ENCODE measurements around the gene IRF2BPL. TPM values are rescaled to one million over a fixed set of nuclear protein-coding genes. Genes with fewer than 3 reads are reported as not detected.

Gene IRF2BPL
- total and polyA plus RNA-seq, 9 of the 15 experiments (the other 6 are each of a cell fraction or from before 2014, with no cell fraction given): 0.52 to 21.6 (median 2.5) TPM

DNA sequence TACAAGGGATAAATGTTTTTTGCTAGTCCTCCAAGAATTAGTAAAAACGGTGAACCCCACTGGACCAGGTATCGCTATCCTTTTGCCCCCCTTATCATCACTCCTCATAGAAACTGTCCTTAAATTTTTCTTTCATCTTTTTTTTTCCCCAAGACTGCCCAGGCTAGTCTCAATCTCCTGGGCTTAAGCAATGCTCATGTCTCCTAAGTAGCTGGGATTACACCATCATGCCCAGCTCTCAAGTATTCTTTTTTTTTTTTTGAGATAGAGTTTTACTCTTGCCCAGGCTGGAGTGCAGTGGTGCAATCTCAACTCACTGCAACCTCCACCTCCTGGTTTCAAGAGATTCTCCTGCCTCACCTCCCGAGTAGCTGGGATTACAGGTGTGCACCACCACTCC, 9.7 kb downstream of the IRF2BPL start:
- CTCF ChIA-PET (ENCODE audit: low intra/inter-chr PET ratio): no interaction called here
- intact Hi-C loops (cut with micrococcal nuclease): no loop called here
- POLR2A ChIA-PET: no interaction called here
- TF ChIP-seq THRA (IDR thresholded peaks at IDR 0.05): no peak
- TF ChIP-seq HMGN3 (IDR thresholded peaks at IDR 0.05; ENCODE audit: borderline replicate concordance, extremely low read depth, insufficient read length, low read depth, low read length): no peak
- TF ChIP-seq SP1 (CRISPR knock-in tag; IDR thresholded peaks at IDR 0.05): no peak
- no peak for TF ChIP-seq SNIP1 (IDR thresholded peaks at IDR 0.05; ENCODE audit: low read depth)
- no peak for TF ChIP-seq MYC (IDR thresholded peaks at IDR 0.05; ENCODE audit: low read depth, low read length)
- no peak for TF ChIP-seq MYC (CRISPR knock-in tag; IDR thresholded peaks at IDR 0.05; ENCODE audit: borderline replicate concordance, low read depth)
- TF ChIP-seq BACH1 (tag; IDR thresholded peaks at IDR 0.05): no peak
- TF ChIP-seq TFAP4 (CRISPR knock-in tag; IDR thresholded peaks at IDR 0.05; ENCODE audit: borderline replicate concordance): no peak
- no peak for TF ChIP-seq GMEB1 (CRISPR knock-in tag; IDR thresholded peaks at IDR 0.05)
- no peak for TF ChIP-seq NFE2L1 (tag; IDR thresholded peaks at IDR 0.05; ENCODE audit: borderline replicate concordance, low read depth)
- TF ChIP-seq, protein P1, sequence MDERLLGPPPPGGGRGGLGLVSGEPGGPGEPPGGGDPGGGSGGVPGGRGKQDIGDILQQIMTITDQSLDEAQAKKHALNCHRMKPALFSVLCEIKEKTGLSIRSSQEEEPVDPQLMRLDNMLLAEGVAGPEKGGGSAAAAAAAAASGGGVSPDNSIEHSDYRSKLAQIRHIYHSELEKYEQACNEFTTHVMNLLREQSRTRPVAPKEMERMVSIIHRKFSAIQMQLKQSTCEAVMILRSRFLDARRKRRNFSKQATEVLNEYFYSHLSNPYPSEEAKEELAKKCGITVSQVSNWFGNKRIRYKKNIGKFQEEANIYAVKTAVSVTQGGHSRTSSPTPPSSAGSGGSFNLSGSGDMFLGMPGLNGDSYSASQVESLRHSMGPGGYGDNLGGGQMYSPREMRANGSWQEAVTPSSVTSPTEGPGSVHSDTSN (CRISPR knock-in tag; IDR thresholded peaks at IDR 0.05; ENCODE audit: low read depth): no peak
- TF ChIP-seq, protein P1 (tag; conservative IDR thresholded peaks at IDR 0.05; ENCODE audit: low read depth): no peak
- no peak for TF ChIP-seq RBM17 (IDR thresholded peaks at IDR 0.05; ENCODE audit: borderline replicate concordance, low read depth, low read length)
- TF ChIP-seq RFX7 (CRISPR knock-in tag; IDR thresholded peaks at IDR 0.05): no peak
- no peak for TF ChIP-seq CREB3 (tag; conservative IDR thresholded peaks at IDR 0.05; ENCODE audit: low read depth)
- TF ChIP-seq ZNF354B (CRISPR knock-in tag; IDR thresholded peaks at IDR 0.05): no peak

More for the DNA sequence above, 9.7 kb downstream of the IRF2BPL start:
- Histone ChIP-seq H3K27ac (ENCODE audit: extremely low read depth, low read depth, low read length) (no peak overlapping the region), H3K9ac (ENCODE audit: insufficient read depth in 1 of 2, low read depth in 2 of 2, low read length in 2 of 2) (no peak overlapping the region), H3K27me3 (ENCODE audit: control insufficient read depth in 2 of 2, insufficient read depth in 2 of 2, low read length in 2 of 2) (no peaks in the 10 kb centered on the region), H3K9me1 (ENCODE audit: control insufficient read depth, insufficient read depth, low read length) (no peaks in the 10 kb centered on the region), H3K4me1 (replicated peaks in 1 of 2; ENCODE audit: control insufficient read depth in 2 of 2, insufficient read depth in 2 of 2, low read length in 2 of 2) (peaks cover 7 to 10% of the 10 kb centered on the region in 2 experiments), H3K79me2 (ENCODE audit: control insufficient read depth, insufficient read depth, low read length) (no peaks in the 10 kb centered on the region), H3K36me3 (ENCODE audit: control insufficient read depth, insufficient read depth, low read length) (no peaks in the 10 kb centered on the region; the same call in 2 of the 3 replicates), H3K9me3 (replicated peaks; ENCODE audit: control insufficient read depth, insufficient read depth, low read depth, low read length) (no peaks in the 10 kb centered on the region), H4K20me1 (replicated peaks; ENCODE audit: control insufficient read depth, insufficient read depth, low read length) (no peaks in the 10 kb centered on the region), H3K4me3 (no peak overlapping the region), H2AFZ (ENCODE audit: low read depth, low read length) (no peak overlapping the region), H3K4me2 (ENCODE audit: insufficient read depth, low read length) (no peak overlapping the region)
- BruUV-seq (replicated peaks): no TSS peak
- 84% methylated on average over 2 of the region's 3 CpGs for WGBS (ENCODE audit: insufficient coverage, low coverage, missing lambda C conversion rate)
- FAIRE-seq: no peak
- ATAC-seq: no peak
- in situ Hi-C loops (cut with MboI): no loop called here
- DNase-seq (ENCODE audit: extremely low read depth in 1 of 4, low spot score in 3 of 4): no peak

All from K562 (cell line).